Glutamatergic neuron (in vitro differentiated cells): ENCODE measurements around the gene TLX1. TPM values are rescaled to one million over a fixed set of nuclear protein-coding genes. Genes with fewer than 3 reads are reported as not detected.

Experiments
- DNase-seq: peaks from one replicate; pipeline ENCODE4 v3.0.0; 2022
- H3K27ac Mint-ChIP-seq: one replicate; pipeline ENCODE4 v1.8.0; 2020; ENCODE audit warnings: mild to moderate bottlenecking, mixed read lengths, inconsistent platforms; ENCODE audit not compliant: unreplicated experiment
- H3K27me3 Mint-ChIP-seq: one replicate; pipeline ENCODE4 v1.8.0; 2020; ENCODE audit warnings: mild to moderate bottlenecking, moderate library complexity, mixed read lengths, inconsistent platforms; ENCODE audit not compliant: unreplicated experiment
- H3K36me3 Mint-ChIP-seq: one replicate; pipeline ENCODE4 v1.8.0; 2020; ENCODE audit warnings: mild to moderate bottlenecking, mixed read lengths, inconsistent platforms; ENCODE audit not compliant: unreplicated experiment
- H3K4me1 Mint-ChIP-seq: one replicate; pipeline ENCODE4 v1.8.0; 2020; ENCODE audit warnings: mild to moderate bottlenecking, low read depth, mixed read lengths, inconsistent platforms; ENCODE audit not compliant: unreplicated experiment
- H3K4me3 Mint-ChIP-seq: one replicate; pipeline ENCODE4 v1.8.0; 2020; ENCODE audit warnings: mild to moderate bottlenecking, mixed read lengths, inconsistent platforms; ENCODE audit not compliant: unreplicated experiment
- H3K9me3 Mint-ChIP-seq: one replicate; pipeline ENCODE4 v1.8.0; 2020; ENCODE audit warnings: mild to moderate bottlenecking, moderate library complexity, mixed read lengths, inconsistent platforms; ENCODE audit not compliant: unreplicated experiment
- total RNA-seq: library from RNA; stranded (reverse); fragmentation: NEBNext Ultra II Directional; extraction: Animal tissue kit (Norgen Biotek cat#: 25700); gene quantifications from one replicate; pipeline ENCODE4 v1.2.1, GENCODE V29; 2021; ENCODE audit not compliant: unreplicated experiment
- TF ChIP-seq, protein P1 (sequence below): fragments of 200-600 bp; sonication (generic); IDR thresholded peaks from one replicate; pipeline ENCODE4 v1.5.0; 2021; ENCODE audit not compliant: partially characterized antibody, unreplicated experiment

TLX1 gene
- total RNA-seq, 1 donor from 2014 or later = 14.3 TPM

DNA sequence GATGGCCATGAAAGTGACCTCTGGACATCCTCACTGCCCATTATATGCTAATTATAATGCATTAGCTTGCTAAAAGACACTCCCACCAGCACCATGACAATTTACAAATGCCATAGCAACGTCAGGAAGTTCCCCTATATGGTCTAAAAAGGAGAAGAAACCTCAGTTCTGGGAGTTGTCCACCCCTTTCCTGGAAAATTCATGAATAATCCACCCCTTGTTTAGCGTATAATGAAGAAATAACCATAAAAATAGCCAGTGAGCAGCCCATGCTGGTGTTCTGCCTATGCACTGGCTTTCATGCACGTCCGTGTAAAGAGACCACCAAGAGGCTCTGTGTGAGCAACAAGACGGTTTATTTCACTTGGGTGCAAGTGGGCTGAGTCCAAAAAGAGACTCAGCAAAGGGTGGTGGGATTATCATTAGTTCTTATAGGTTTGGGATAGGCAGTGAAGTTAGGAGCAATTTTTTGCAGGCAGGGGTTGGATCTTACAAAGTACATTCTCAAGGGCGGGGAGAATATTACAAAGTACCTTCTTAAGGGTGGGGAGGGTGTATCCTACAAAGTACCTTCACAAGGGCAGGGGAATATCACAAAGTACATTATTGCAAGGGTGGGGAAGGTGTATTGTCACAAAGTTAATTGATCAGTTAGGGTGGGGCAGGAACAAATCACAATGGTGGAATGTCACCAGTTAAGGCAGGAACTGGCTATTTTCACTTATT lies 52.5 kb downstream of the TLX1 start:
- TF ChIP-seq, protein P1, sequence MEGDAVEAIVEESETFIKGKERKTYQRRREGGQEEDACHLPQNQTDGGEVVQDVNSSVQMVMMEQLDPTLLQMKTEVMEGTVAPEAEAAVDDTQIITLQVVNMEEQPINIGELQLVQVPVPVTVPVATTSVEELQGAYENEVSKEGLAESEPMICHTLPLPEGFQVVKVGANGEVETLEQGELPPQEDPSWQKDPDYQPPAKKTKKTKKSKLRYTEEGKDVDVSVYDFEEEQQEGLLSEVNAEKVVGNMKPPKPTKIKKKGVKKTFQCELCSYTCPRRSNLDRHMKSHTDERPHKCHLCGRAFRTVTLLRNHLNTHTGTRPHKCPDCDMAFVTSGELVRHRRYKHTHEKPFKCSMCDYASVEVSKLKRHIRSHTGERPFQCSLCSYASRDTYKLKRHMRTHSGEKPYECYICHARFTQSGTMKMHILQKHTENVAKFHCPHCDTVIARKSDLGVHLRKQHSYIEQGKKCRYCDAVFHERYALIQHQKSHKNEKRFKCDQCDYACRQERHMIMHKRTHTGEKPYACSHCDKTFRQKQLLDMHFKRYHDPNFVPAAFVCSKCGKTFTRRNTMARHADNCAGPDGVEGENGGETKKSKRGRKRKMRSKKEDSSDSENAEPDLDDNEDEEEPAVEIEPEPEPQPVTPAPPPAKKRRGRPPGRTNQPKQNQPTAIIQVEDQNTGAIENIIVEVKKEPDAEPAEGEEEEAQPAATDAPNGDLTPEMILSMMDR = no peak
- no peaks in the 10 kb centered on the region for H3K4me1 Mint-ChIP-seq
- H3K36me3 Mint-ChIP-seq = peaks cover 4% of the 10 kb centered on the region
- DNase-seq = no peak
- H3K27me3 Mint-ChIP-seq = peaks cover 2% of the 10 kb centered on the region
- peaks cover 1% of the 10 kb centered on the region for H3K9me3 Mint-ChIP-seq
- H3K27ac Mint-ChIP-seq = no peak overlapping the region
- no peak overlapping the region for H3K4me3 Mint-ChIP-seq

Other genes with a start within 250 kb of the TLX1 start
- gene SLF2, start 218.3 kb upstream of the TLX1 start, total RNA-seq = 35.9 TPM
- gene SEMA4G, start 161.8 kb upstream of the TLX1 start, total RNA-seq = 46.9 TPM
- 58.2 TPM for gene MRPL43, start 143.8 kb upstream of the TLX1 start, total RNA-seq
- 10.1 TPM for gene TWNK, start 143.8 kb upstream of the TLX1 start, total RNA-seq
- gene LZTS2, start 131.5 kb upstream of the TLX1 start, total RNA-seq = 56.7 TPM
- gene PDZD7, start 100.2 kb upstream of the TLX1 start, total RNA-seq = 1.5 TPM
- 5.2 TPM for gene SFXN3, start 100.1 kb upstream of the TLX1 start, total RNA-seq
- gene KAZALD1, start 69.3 kb upstream of the TLX1 start, total RNA-seq = 0.59 TPM
- not detected for gene LBX1, start 98.2 kb downstream of the TLX1 start, total RNA-seq
- gene BTRC, start 222.9 kb downstream of the TLX1 start, total RNA-seq = 28.9 TPM